ENCODE measurements around the gene NADK. TPM values are rescaled to one million over a fixed set of nuclear protein-coding genes. Genes with fewer than 3 reads are reported as not detected.
"Not testable (repeated sequence)": the region's sequence is repeated elsewhere in the genome, so short reads cannot be mapped to it uniquely, and the experiment has no call there.

NADK gene
- total and polyA plus RNA-seq, 4 donors = 53.2 to 144 (median 88.7) TPM

- H3K4me3 ChIP-seq; H3K9me3 ChIP-seq (ENCODE audit: control insufficient read depth in 4 of 4, insufficient read depth in 3 of 4, low read length in 3 of 4); H3K9ac ChIP-seq (ENCODE audit: insufficient read depth in 1 of 2, low read length in 2 of 2); H3K27ac ChIP-seq (ENCODE audit: low read depth in 1 of 2, low read length in 1 of 2); DNase-seq; ATAC-seq (ENCODE audit: insufficient read depth, low FRiP score); H3K4me1 ChIP-seq (ENCODE audit: control insufficient read depth in 5 of 5, insufficient read depth in 5 of 5, low read length in 5 of 5); H3K27me3 ChIP-seq (ENCODE audit: control insufficient read depth in 3 of 3, insufficient read depth in 3 of 3, low read length in 2 of 3); H3K36me3 ChIP-seq (ENCODE audit: control insufficient read depth in 4 of 4, insufficient read depth in 4 of 4, low read length in 4 of 4): not testable (repeated sequence)
- 96% methylated on average over 15 to 27 of the region's 27 CpGs for WGBS, 2 donors
Measured at GRCh38 chr1:1704284-1704957, 73.8 kb downstream of the NADK start.

- TF ChIP-seq CTCF (IDR thresholded peaks at IDR 0.05; ENCODE audit: control extremely low read depth, extremely low read depth) = no peak
- 96% methylated on average over 21 to 22 of the region's 22 CpGs for WGBS, 2 donors
Measured at GRCh38 chr1:1703796-1704195, 74.5 kb downstream of the NADK start.

GRCh38 chr1:1702506-1702905 lies 75.8 kb downstream of the NADK start:
- WGBS, 2 donors = 89 to 91% methylated on average over 5 to 6 of the region's 18 CpGs
- not testable (repeated sequence) for H3K27me3 ChIP-seq (ENCODE audit: control insufficient read depth in 3 of 3, insufficient read depth in 3 of 3, low read length in 2 of 3); H3K36me3 ChIP-seq (ENCODE audit: control insufficient read depth in 4 of 4, insufficient read depth in 4 of 4, low read length in 4 of 4); H3K9me3 ChIP-seq (ENCODE audit: control insufficient read depth in 4 of 4, insufficient read depth in 3 of 4, low read length in 3 of 4); ATAC-seq (ENCODE audit: insufficient read depth, low FRiP score); H3K27ac ChIP-seq (ENCODE audit: low read depth in 1 of 2, low read length in 1 of 2); H3K4me3 ChIP-seq; H3K4me1 ChIP-seq (ENCODE audit: control insufficient read depth in 5 of 5, insufficient read depth in 5 of 5, low read length in 5 of 5); H3K9ac ChIP-seq (ENCODE audit: insufficient read depth in 1 of 2, low read length in 2 of 2); DNase-seq

More at GRCh38 chr1:1703796-1704195, 74.5 kb downstream of the NADK start:
- DNase-seq (no peak), ATAC-seq (ENCODE audit: insufficient read depth, low FRiP score) (no peak)
- H3K9ac ChIP-seq (ENCODE audit: insufficient read depth in 1 of 2, low read length in 2 of 2) = no peak overlapping the region
- H3K4me3 ChIP-seq = no peak overlapping the region
- H3K9me3 ChIP-seq (ENCODE audit: control insufficient read depth in 4 of 4, insufficient read depth in 3 of 4, low read length in 3 of 4) = no peaks in the 10 kb centered on the region
- no peaks in the 10 kb centered on the region for H3K27me3 ChIP-seq (ENCODE audit: control insufficient read depth in 3 of 3, insufficient read depth in 3 of 3, low read length in 2 of 3)
- no peak overlapping the region for H3K27ac ChIP-seq (ENCODE audit: low read depth in 1 of 2, low read length in 1 of 2)
- peaks cover 0 to 10% (median 0%) of the 10 kb centered on the region in 4 donors for H3K36me3 ChIP-seq (ENCODE audit: control insufficient read depth in 4 of 4, insufficient read depth in 4 of 4, low read length in 4 of 4)
- H3K4me1 ChIP-seq (ENCODE audit: control insufficient read depth in 5 of 5, insufficient read depth in 5 of 5, low read length in 5 of 5) = no peaks in the 10 kb centered on the region

Other genes with a start within 250 kb of the NADK start
- gene TMEM240, start 237.8 kb downstream of the NADK start, total RNA-seq = 1 to 10 TPM; 2.3 to 3.9 TPM
- gene TMEM240, start 237.8 kb downstream of the NADK start, polyA plus RNA-seq = 1 to 10 TPM; 2.3 to 4.2 TPM
- 100 to 1,000 TPM in 1 of 2 donors, 10 to 100 TPM in 1; 63.7 to 128 TPM for gene SSU72, start 203.6 kb downstream of the NADK start, total RNA-seq
- gene SSU72, start 203.6 kb downstream of the NADK start, polyA plus RNA-seq = 100 to 1,000 TPM in 1 of 2 donors, 10 to 100 TPM in 1; 85.8 to 114 TPM
- 10 to 100 TPM in 1 of 2 donors, under 1 TPM in 1; 0.40 to 12.8 TPM for gene FNDC10, start 178.3 kb downstream of the NADK start, total RNA-seq
- gene FNDC10, start 178.3 kb downstream of the NADK start, polyA plus RNA-seq = 10 to 100 TPM in 1 of 2 donors, 1 to 10 TPM in 1; 2.5 to 10.7 TPM
- gene MIB2, start 163.0 kb downstream of the NADK start, total RNA-seq = 10 to 100 TPM; 41.6 to 60.0 TPM
- 10 to 100 TPM; 35.5 to 80.5 TPM for gene MIB2, start 163.0 kb downstream of the NADK start, polyA plus RNA-seq
- 10 to 100 TPM; 29.2 to 40.3 TPM for gene MMP23B, start 146.3 kb downstream of the NADK start, total RNA-seq
- 10 to 100 TPM; 14.1 to 15.0 TPM for gene MMP23B, start 146.3 kb downstream of the NADK start, polyA plus RNA-seq
- 10 to 100 TPM; 15.7 to 21.4 TPM for gene CDK11B, start 119.5 kb downstream of the NADK start, total RNA-seq
- gene CDK11B, start 119.5 kb downstream of the NADK start, polyA plus RNA-seq = 10 to 100 TPM; 27.1 to 39.6 TPM
- gene SLC35E2B, start 85.7 kb downstream of the NADK start, total RNA-seq = 10 to 100 TPM; 41.0 to 45.9 TPM
- 10 to 100 TPM; 19.1 to 20.8 TPM for gene SLC35E2B, start 85.7 kb downstream of the NADK start, polyA plus RNA-seq
- gene CDK11A, start 54.1 kb downstream of the NADK start, total RNA-seq = 10 to 100 TPM; 16.5 to 45.1 TPM
- 10 to 100 TPM; 19.9 to 34.7 TPM for gene CDK11A, start 54.1 kb downstream of the NADK start, polyA plus RNA-seq
- gene GNB1, start 112.6 kb upstream of the NADK start, total RNA-seq = 100 to 1,000 TPM; 160 to 338 TPM
- gene GNB1, start 112.6 kb upstream of the NADK start, polyA plus RNA-seq = 100 to 1,000 TPM; 114 to 222 TPM
- under 1 TPM; 0.17 to 0.55 TPM for gene CALML6, start 136.8 kb upstream of the NADK start, total RNA-seq
- gene CALML6, start 136.8 kb upstream of the NADK start, polyA plus RNA-seq = under 1 TPM; 0.11 to 0.51 TPM
- gene TMEM52, start 140.8 kb upstream of the NADK start, total RNA-seq = 1 to 10 TPM in 1 of 2 donors, not detected in 1; 6.1 TPM
- gene TMEM52, start 140.8 kb upstream of the NADK start, polyA plus RNA-seq = 1 to 10 TPM; 2.8 to 3.1 TPM
- 10 to 100 TPM in 1 of 2 donors, 1 to 10 TPM in 1; 7.3 to 20.8 TPM for gene CFAP74, start 225.3 kb upstream of the NADK start, total RNA-seq
- gene CFAP74, start 225.3 kb upstream of the NADK start, polyA plus RNA-seq = 1 to 10 TPM; 3.1 to 3.2 TPM
- 1 to 10 TPM in 1 of 2 donors, under 1 TPM in 1; 0.74 to 6.8 TPM for gene GABRD, start 240.9 kb upstream of the NADK start, total RNA-seq
- gene GABRD, start 240.9 kb upstream of the NADK start, polyA plus RNA-seq = 1 to 10 TPM in 1 of 2 donors, under 1 TPM in 1; 0.41 to 2.9 TPM